GM12878 (cell line): ENCODE data around the gene DBN1. TPM values are rescaled to one million over a fixed set of nuclear protein-coding genes. Genes with fewer than 3 reads are reported as not detected.

Experiments used
- ATF3 ChIP-seq: IDR thresholded peaks from 2 replicates; pipeline ENCODE4 v1.6.1; 2011; ENCODE audit warnings: low read depth, mild to moderate bottlenecking, low read length, moderate library complexity, borderline replicate concordance; ENCODE audit errors: extremely low read depth
- ATF7 ChIP-seq: fragments of 450-650 bp; IDR thresholded peaks from 2 replicates; pipeline ENCODE4 v1.6.1; 2016; ENCODE audit warnings: low read depth, mild to moderate bottlenecking
- CREB1 ChIP-seq: IDR thresholded peaks from 2 replicates; pipeline ENCODE4 v1.6.1; 2012; ENCODE audit warnings: low read depth, mild to moderate bottlenecking, inconsistent platforms
- CTCF ChIP-seq, 3 experiments: IDR thresholded peaks in 2 of 3; conservative IDR thresholded peaks in 1 of 3; 2 replicates each; pipeline ENCODE4 v1.5.1; 2011; ENCODE audit warnings: low read depth in 3 of 3, low read length in 3 of 3, mild to moderate bottlenecking in 3 of 3, control low read depth in 2 of 3, moderate library complexity in 2 of 3, inconsistent platforms in 1 of 3, mixed read lengths in 1 of 3; ENCODE audit not compliant: control insufficient read depth in 2 of 3, insufficient read depth in 1 of 3; ENCODE audit errors: extremely low read depth in 1 of 3
- EGR1 ChIP-seq, 2 experiments: IDR thresholded peaks; 1 replicate in 1 of 2; 2 replicates in 1 of 2; pipeline ENCODE4 v1.6.1; 2011 to 2012; ENCODE audit warnings: low read depth in 2 of 2, low read length in 2 of 2, borderline replicate concordance in 1 of 2, mild to moderate bottlenecking in 1 of 2, moderate library complexity in 1 of 2
- FOXM1 ChIP-seq: IDR thresholded peaks from 2 replicates; pipeline ENCODE4 v1.6.1; 2012; ENCODE audit warnings: low read depth, mild to moderate bottlenecking, inconsistent platforms, low read length, moderate library complexity
- JUND ChIP-seq: IDR thresholded peaks from 2 replicates; pipeline ENCODE4 v1.6.1; 2012; ENCODE audit warnings: low read depth, mild to moderate bottlenecking, low read length, improper control_type of control experiment, moderate library complexity
- KLF5 ChIP-seq: fragments of 450-650 bp; IDR thresholded peaks from 2 replicates; pipeline ENCODE4 v1.6.1; 2014; ENCODE audit warnings: mild to moderate bottlenecking; ENCODE audit not compliant: partially characterized antibody
- MEF2B ChIP-seq: fragments of 450-650 bp; IDR thresholded peaks from 2 replicates; pipeline ENCODE4 v1.6.1; 2018; ENCODE audit warnings: mild to moderate bottlenecking, moderate library complexity; ENCODE audit not compliant: partially characterized antibody, poor library complexity, severe bottlenecking
- MLLT1 ChIP-seq: fragments of 450-650 bp; IDR thresholded peaks from 2 replicates; pipeline ENCODE4 v1.6.1; 2016; ENCODE audit warnings: mild to moderate bottlenecking
- MTA2 ChIP-seq: fragments of 450-650 bp; IDR thresholded peaks from 2 replicates; pipeline ENCODE4 v1.6.1; 2016; ENCODE audit warnings: low read depth, mild to moderate bottlenecking, moderate library complexity
- MTA3 ChIP-seq: IDR thresholded peaks from 2 replicates; pipeline ENCODE4 v1.6.1; 2012; ENCODE audit warnings: low read length, inconsistent platforms, borderline replicate concordance
- NR2F1 ChIP-seq: fragments of 450-650 bp; conservative IDR thresholded peaks from 2 replicates; pipeline ENCODE4 v1.6.1; 2017; ENCODE audit warnings: mild to moderate bottlenecking
- PAX5 ChIP-seq: IDR thresholded peaks from 2 replicates; pipeline ENCODE4 v1.6.1; 2011; ENCODE audit warnings: low read depth, low read length, borderline replicate concordance
- POU2F2 ChIP-seq: IDR thresholded peaks from 3 replicates; pipeline ENCODE4 v1.6.1; 2011; ENCODE audit warnings: low read depth, mild to moderate bottlenecking, low read length, borderline replicate concordance
- RB1 ChIP-seq: fragments of 450-650 bp; formaldehyde crosslinking; IDR thresholded peaks from 2 replicates; pipeline ENCODE4 v1.6.1; 2017; ENCODE audit warnings: mild to moderate bottlenecking, borderline replicate concordance
- SUPT20H ChIP-seq: IDR thresholded peaks from 2 replicates; pipeline ENCODE4 v1.6.1; 2011; ENCODE audit warnings: low read depth, mild to moderate bottlenecking, low read length, moderate library complexity, borderline replicate concordance; ENCODE audit not compliant: control insufficient read depth
- TBL1XR1 ChIP-seq: IDR thresholded peaks from 2 replicates; pipeline ENCODE4 v1.6.1; 2012; ENCODE audit warnings: low read depth, low read length, improper control_type of control experiment
- TCF3 ChIP-seq: IDR thresholded peaks from 2 replicates; pipeline ENCODE4 v1.6.1; 2012; ENCODE audit warnings: low read depth, mild to moderate bottlenecking, low read length, borderline replicate concordance; ENCODE audit not compliant: insufficient read depth
- ZBED1 ChIP-seq: IDR thresholded peaks from 2 replicates; pipeline ENCODE4 v1.6.1; 2016; ENCODE audit warnings: borderline replicate concordance
- ZBTB4 ChIP-seq: fragments of 450-650 bp; formaldehyde crosslinking; IDR thresholded peaks from 2 replicates; pipeline ENCODE4 v1.4.0; 2022; ENCODE audit warnings: mild to moderate bottlenecking, moderate library complexity
- ZNF384 ChIP-seq: IDR thresholded peaks from 2 replicates; pipeline ENCODE4 v1.6.1; 2012; ENCODE audit warnings: low read depth, mild to moderate bottlenecking, low read length, improper control_type of control experiment, borderline replicate concordance
- polyA plus RNA-seq, 11 experiments: library from polyadenylated mRNA; depleted of rRNA in 4 of 11; unstranded in 6 of 11; stranded (reverse) in 5 of 11; fragments of >200 nt; fragmentation: Nextera tagmentation in 4 of 11; fragmentation: Illumina TruSeq in 1 of 11; extraction: Ambion mirVana in 4 of 11; extraction: Trizol in 1 of 11; gene quantifications; 1 replicate in 1 of 11; 2 replicates in 10 of 11; pipeline versions ENCODE4 v1.2.1 to v1.2.3, GENCODE V29; 2011 to 2016; ENCODE audit warnings: inconsistent platforms in 2 of 11, missing spikeins in 2 of 11, low read depth in 1 of 11
- total RNA-seq, 4 experiments: library from RNA; depleted of rRNA in 3 of 4; stranded (reverse); fragments of >200 nt in 3 of 4; fragmentation: Illumina TruSeq in 1 of 4; extraction: Trizol in 1 of 4; gene quantifications; 2 replicates each; pipeline versions ENCODE4 v1.2.1 to v1.2.3, GENCODE V29; 2013 to 2021

Gene DBN1
- total and polyA plus RNA-seq, 10 of the 15 experiments (the other 5 are each of a cell fraction or from before 2014, with no cell fraction given), result 0.18 to 81.0 (median 27.9) TPM

- TF ChIP-seq ATF7, result peak; percentile 95
- peak; percentile 17 for TF ChIP-seq KLF5
- TF ChIP-seq EGR1 (IDR thresholded peaks at IDR 0.05; ENCODE audit: borderline replicate concordance in 1 of 2, low read depth in 2 of 2, low read length in 2 of 2), result peak in 1 of 2 experiments; percentile 55; a peak in 1 of 3 replicates
- TF ChIP-seq MTA2, result no peak
- TF ChIP-seq MLLT1, result no peak
- peak; percentile 99 for TF ChIP-seq TBL1XR1
- peak; percentile 68 for TF ChIP-seq PAX5
- peak; percentile 97 for TF ChIP-seq JUND
- no peak for TF ChIP-seq ATF3
- TF ChIP-seq CTCF (IDR thresholded peaks at IDR 0.05 in 2 of 3, conservative IDR thresholded peaks at IDR 0.05 in 1 of 3; ENCODE audit: control insufficient read depth in 2 of 3, extremely low read depth in 1 of 3, insufficient read depth in 1 of 3, low read depth in 3 of 3, low read length in 3 of 3), result peak; percentile 79 to 98 (median 87); a peak in 4 of 6 replicates
- TF ChIP-seq ZNF384, result no peak
- peak; percentile 76; the same call in 1 of the 2 replicates for TF ChIP-seq ZBTB4
- peak; percentile 82 for TF ChIP-seq NR2F1
- no peak for TF ChIP-seq CREB1
- no peak for TF ChIP-seq SUPT20H
- TF ChIP-seq RB1, result peak; percentile 82; the same call in 1 of the 2 replicates
- TF ChIP-seq MTA3, result no peak
- TF ChIP-seq TCF3, result peak; percentile 43; the same call in 1 of the 2 replicates
- TF ChIP-seq POU2F2, result 0 out of 3 replicates have a peak, but pooled peaks have one; percentile 20
- TF ChIP-seq MEF2B, result peak; percentile 95
- no peak for TF ChIP-seq FOXM1
- TF ChIP-seq ZBED1, result peak; percentile 50; the same call in 1 of the 2 replicates
Measured at GRCh38 chr5:177454397-177455035, 18.9 kb downstream of the DBN1 start (continued).
